ENCODE data around the gene URI1. TPM values are rescaled to one million over a fixed set of nuclear protein-coding genes. Genes with fewer than 3 reads are reported as not detected.
"Not testable (repeated sequence)": the region's sequence is repeated elsewhere in the genome, so short reads cannot be mapped to it uniquely, and the experiment has no call there.

URI1 gene
- total RNA-seq, 4 donors from 2014 or later = 28.1 to 146 (median 48.0) TPM

GRCh38 chr19:29945017-29945416, 3.0 kb downstream of the URI1 start:
- TF ChIP-seq POLR2A (IDR thresholded peaks at IDR 0.05) (no peak), EP300 (IDR thresholded peaks at IDR 0.05; ENCODE audit: low read depth) (no peak), CTCF (IDR thresholded peaks at IDR 0.05) (no peak), POLR2AphosphoS5 (IDR thresholded peaks at IDR 0.05) (no peak)
- 64 to 86% methylated on average over 1 of the region's 1 CpG for WGBS, 2 donors (ENCODE audit: low coverage in 1 of 2)
- no peaks in the 10 kb centered on the region for H3K9me3 ChIP-seq
- H3K27me3 ChIP-seq = no peaks in the 10 kb centered on the region
- in situ Hi-C loops (cut with MboI; ENCODE audit: low pct_ligation_motif_present in 1 of 4, low pct_unique_long_range_greater_than_20kb in 1 of 4, low sequenced_read_pairs in 3 of 4) (no loop called here), intact Hi-C loops (cut with DNase I; ENCODE audit: low total_unique reads) (loop anchor here (5.0 kb wide), 1 partner anchor 337 kb away; no protein-coding TSS in a partner anchor)
- no peak for DNase-seq
- H3K36me3 ChIP-seq = no peaks in the 10 kb centered on the region
- peaks cover 0 to 51% (median 24%) of the 10 kb centered on the region in 4 donors for H3K4me1 ChIP-seq
- no peak overlapping the region for H3K4me3 ChIP-seq
- H3K27ac ChIP-seq = peak overlapping the region in 1 of 4 donors; percentile 44

- DNase-seq = no peak
- TF ChIP-seq POLR2AphosphoS5 (IDR thresholded peaks at IDR 0.05) = no peak
- 44 to 49% methylated on average over 4 of the region's 4 CpGs for WGBS, 2 donors (ENCODE audit: low coverage in 1 of 2)
- H3K36me3 ChIP-seq = no peaks in the 10 kb centered on the region
- no peak overlapping the region for H3K4me3 ChIP-seq
- in situ Hi-C loops (cut with MboI; ENCODE audit: low pct_ligation_motif_present in 1 of 4, low pct_unique_long_range_greater_than_20kb in 1 of 4, low sequenced_read_pairs in 3 of 4) (no loop called here), intact Hi-C loops (cut with DNase I; ENCODE audit: low total_unique reads) (loop anchor here (5.0 kb wide), 1 partner anchor 337 kb away; no protein-coding TSS in a partner anchor)
- peak overlapping the region in 1 of 4 donors; percentile 44 for H3K27ac ChIP-seq
- H3K9me3 ChIP-seq = no peaks in the 10 kb centered on the region
- H3K4me1 ChIP-seq = peaks cover 0 to 51% (median 24%) of the 10 kb centered on the region in 4 donors
- no peaks in the 10 kb centered on the region for H3K27me3 ChIP-seq
Measured at GRCh38 chr19:29945433-29945832, 3.4 kb downstream of the URI1 start.

GRCh38 chr19:29946645-29947044, 4.6 kb downstream of the URI1 start:
- Histone ChIP-seq H3K36me3 (no peaks in the 10 kb centered on the region), H3K9me3 (no peaks in the 10 kb centered on the region), H3K4me1 (peaks cover 0 to 47% (median 21%) of the 10 kb centered on the region in 4 donors), H3K27me3 (no peaks in the 10 kb centered on the region), H3K27ac (no peak overlapping the region), H3K4me3 (no peak overlapping the region)
- in situ Hi-C loops (cut with MboI; ENCODE audit: low pct_ligation_motif_present in 1 of 4, low pct_unique_long_range_greater_than_20kb in 1 of 4, low sequenced_read_pairs in 3 of 4) = no loop called here
- 85 to 88% methylated on average over 2 of the region's 2 CpGs for WGBS, 2 donors (ENCODE audit: low coverage in 1 of 2)
- intact Hi-C loops (cut with DNase I; ENCODE audit: low total_unique reads) = loop anchor here (5.0 kb wide), 1 partner anchor 336 kb away; no protein-coding TSS in a partner anchor
- TF ChIP-seq CTCF (IDR thresholded peaks at IDR 0.05) (no peak), EP300 (IDR thresholded peaks at IDR 0.05; ENCODE audit: low read depth) (no peak), POLR2AphosphoS5 (IDR thresholded peaks at IDR 0.05) (no peak), POLR2A (IDR thresholded peaks at IDR 0.05) (no peak)
- no peak for DNase-seq

GRCh38 chr19:29947871-29948270, 5.8 kb downstream of the URI1 start:
- TF ChIP-seq EP300 (IDR thresholded peaks at IDR 0.05; ENCODE audit: low read depth) (no peak), POLR2AphosphoS5 (IDR thresholded peaks at IDR 0.05) (no peak), POLR2A (IDR thresholded peaks at IDR 0.05) (no peak), CTCF (IDR thresholded peaks at IDR 0.05) (no peak)
- intact Hi-C loops (cut with DNase I; ENCODE audit: low total_unique reads) (loop anchor here (5.0 kb wide), 1 partner anchor 334 kb away; no protein-coding TSS in a partner anchor), in situ Hi-C loops (cut with MboI; ENCODE audit: low pct_ligation_motif_present in 1 of 4, low pct_unique_long_range_greater_than_20kb in 1 of 4, low sequenced_read_pairs in 3 of 4) (no loop called here)
- WGBS, 2 donors (ENCODE audit: low coverage in 1 of 2) = 88 to 94% methylated on average over 2 of the region's 2 CpGs
- DNase-seq = no peak
- Histone ChIP-seq H3K27ac (no peak overlapping the region), H3K4me1 (peaks cover 0 to 45% (median 20%) of the 10 kb centered on the region in 4 donors), H3K36me3 (no peaks in the 10 kb centered on the region), H3K4me3 (no peak overlapping the region), H3K27me3 (no peaks in the 10 kb centered on the region), H3K9me3 (no peaks in the 10 kb centered on the region)

- WGBS, 2 donors (ENCODE audit: low coverage in 1 of 2) = 99 to 100% methylated on average over 1 to 22 of the region's 57 CpGs
- DNase-seq; in situ Hi-C loops (cut with MboI; ENCODE audit: low pct_ligation_motif_present in 1 of 4, low pct_unique_long_range_greater_than_20kb in 1 of 4, low sequenced_read_pairs in 3 of 4); H3K36me3 ChIP-seq; H3K27me3 ChIP-seq; H3K4me3 ChIP-seq; H3K27ac ChIP-seq; H3K9me3 ChIP-seq: not testable (repeated sequence)
- peaks cover 0 to 35% (median 11%) of the 10 kb centered on the region in 4 donors for H3K4me1 ChIP-seq
- intact Hi-C loops (cut with DNase I; ENCODE audit: low total_unique reads) = loop anchor here (5.0 kb wide), 1 partner anchor 333 kb away; no protein-coding TSS in a partner anchor
Measured at GRCh38 chr19:29948759-29949470, 6.9 kb downstream of the URI1 start.
